ENCODE measurements around the gene VN1R5. TPM values are rescaled to one million over a fixed set of nuclear protein-coding genes. Genes with fewer than 3 reads are reported as not detected.

Gene VN1R5
- total and polyA plus RNA-seq, 2 of the 13 experiments (the other 11 are each of a cell fraction or from before 2014, with no cell fraction given): not detected

GRCh38 chr1:247295274-247295684 is 39.4 kb downstream of the VN1R5 start (continued):
- TF ChIP-seq RBM22 (optimal IDR thresholded peaks at IDR 0.05; ENCODE audit: low read length) (no peak), ZBTB42 (CRISPR knock-in tag; IDR thresholded peaks at IDR 0.05) (no peak), MEF2D (CRISPR knock-in tag; IDR thresholded peaks at IDR 0.05) (no peak)

GRCh38 chr1:247295746-247296145 is 39.9 kb downstream of the VN1R5 start:
- no peak overlapping the region for H2AFZ ChIP-seq (ENCODE audit: low read length)
- TF ChIP-seq NFE2 (CRISPR knock-in tag; IDR thresholded peaks at IDR 0.05) (no peak), ZNF260 (CRISPR knock-in tag; IDR thresholded peaks at IDR 0.05; ENCODE audit: borderline replicate concordance, low read depth) (no peak), CC2D1A (CRISPR knock-in tag; IDR thresholded peaks at IDR 0.05) (no peak), NCOA1 (CRISPR knock-in tag; IDR thresholded peaks at IDR 0.05) (no peak), REST (IDR thresholded peaks at IDR 0.05; ENCODE audit: borderline replicate concordance in 1 of 2, low read depth in 1 of 2, low read length in 2 of 2) (no peak), ATAD3A (CRISPR knock-in tag; IDR thresholded peaks at IDR 0.05) (no peak), KDM3A (CRISPR knock-in tag; IDR thresholded peaks at IDR 0.05; ENCODE audit: low read depth) (no peak), ZBTB25 (CRISPR knock-in tag; IDR thresholded peaks at IDR 0.05) (no peak), RXRB (CRISPR knock-in tag; IDR thresholded peaks at IDR 0.05; ENCODE audit: borderline replicate concordance) (no peak), SOX13 (IDR thresholded peaks at IDR 0.05) (no peak), SOX13 (CRISPR knock-in tag; conservative IDR thresholded peaks at IDR 0.05 in 1 of 2, IDR thresholded peaks at IDR 0.05 in 1 of 2) (no peak), DNMT3B (CRISPR knock-in tag; conservative IDR thresholded peaks at IDR 0.05) (no peak), FOSL2 (CRISPR knock-in tag; IDR thresholded peaks at IDR 0.05) (no peak), CHD4 (IDR thresholded peaks at IDR 0.05; ENCODE audit: borderline replicate concordance, low read length) (no peak)
- intact Hi-C loops (cut with micrococcal nuclease; ENCODE audit: unreplicated experiment): no loop called here
- in situ Hi-C loops (cut with HindIII; ENCODE audit: extremely low pct_ligation_motif_present, low pct_unique_long_range_greater_than_20kb): no loop called here
- no peak overlapping the region for H3K27ac ChIP-seq (ENCODE audit: extremely low read length, insufficient read depth, low read length)
- ChIA-PET CTCF (ENCODE audit: low intra/inter-chr PET ratio, low total read pairs) (no interaction called here), POLR2A (no interaction called here)
- no peak overlapping the region for H3K4me2 ChIP-seq (ENCODE audit: low read depth, low read length)
- FAIRE-seq: no peak
- no peak overlapping the region for H3K9ac ChIP-seq (ENCODE audit: insufficient read depth, low read depth, low read length)
- WGBS (ENCODE audit: low lambda C conversion rate): 75% methylated on average over 5 of the region's 5 CpGs
- no peaks in the 10 kb centered on the region for H3K79me2 ChIP-seq (ENCODE audit: insufficient read depth, low read length)
- H3K9me3 ChIP-seq (ENCODE audit: low read length): no peaks in the 10 kb centered on the region
- DNase-seq (ENCODE audit: low spot score): no peak
- no TSS peak for BruUV-seq (replicated peaks)
- ATAC-seq: no peak
- H3K4me3 ChIP-seq (replicated peaks in 1 of 3; ENCODE audit: insufficient read depth in 1 of 3, low read depth in 2 of 3, low read length in 3 of 3): no peak overlapping the region
- no peaks in the 10 kb centered on the region for H3K4me1 ChIP-seq (ENCODE audit: insufficient read depth, low read length)
- no peaks in the 10 kb centered on the region for H3K27me3 ChIP-seq (ENCODE audit: control insufficient read depth in 1 of 2, insufficient read depth in 2 of 2, low read length in 2 of 2)
- peaks cover 7 to 8% of the 10 kb centered on the region in 2 experiments; a peak in 4 of 5 replicates for H3K36me3 ChIP-seq (replicated peaks in 1 of 2; ENCODE audit: control insufficient read depth in 1 of 2, insufficient read depth in 2 of 2, low read length in 2 of 2)
- H4K20me1 ChIP-seq (ENCODE audit: insufficient read depth, low read length): no peaks in the 10 kb centered on the region
